Measurements from ENCODE around the gene OSBPL8.

OSBPL8 gene

DNA sequence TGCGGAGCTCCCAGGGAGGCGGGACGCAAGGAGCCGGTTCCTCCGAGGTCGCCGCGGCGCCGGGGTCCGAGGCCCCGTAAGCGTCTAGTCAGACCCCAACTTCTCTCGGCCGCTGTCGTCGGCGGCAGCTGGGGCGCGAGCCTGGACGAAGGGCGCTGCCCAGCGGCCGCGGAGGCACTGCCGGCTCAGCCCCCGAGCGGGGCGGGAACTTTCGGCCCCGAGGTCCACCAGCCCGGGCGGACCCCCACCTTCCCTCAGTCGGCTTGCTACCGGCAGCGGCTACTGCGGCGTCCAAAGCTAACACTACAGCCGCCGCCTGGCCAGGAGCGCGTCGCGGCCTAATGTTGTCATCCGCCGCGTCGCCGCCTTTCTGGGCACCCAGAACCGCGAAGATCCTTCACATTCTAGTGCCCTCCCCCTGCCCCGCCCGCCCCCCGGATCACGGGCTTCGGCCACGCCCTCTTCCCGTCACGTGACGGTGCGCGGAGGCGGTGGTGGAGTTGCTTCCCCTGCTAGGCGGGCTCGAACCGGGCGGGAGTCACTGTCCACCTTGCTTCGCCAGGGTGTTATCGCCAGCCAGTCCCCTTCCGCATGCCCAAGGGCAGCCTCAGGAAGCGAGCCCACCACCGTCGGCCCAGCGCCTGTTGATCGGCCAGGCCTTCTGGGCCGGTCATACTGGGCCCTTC is at the start of gene OSBPL8:
Gene OSBPL8 (minus strand): TSS at position 372 of the 686 bp plus-strand sequence. CDS start 72,220 bp downstream, outside the sequence.
- peak; percentile 94 to 95 for DNase-seq (ENCODE audit: low read depth in 2 of 2)

- DNase-seq (ENCODE audit: low read depth in 2 of 2): no peak
These were observed 48.5 kb upstream of the OSBPL8 start for GRCh38 chr12:76608070-76608469.

DNA sequence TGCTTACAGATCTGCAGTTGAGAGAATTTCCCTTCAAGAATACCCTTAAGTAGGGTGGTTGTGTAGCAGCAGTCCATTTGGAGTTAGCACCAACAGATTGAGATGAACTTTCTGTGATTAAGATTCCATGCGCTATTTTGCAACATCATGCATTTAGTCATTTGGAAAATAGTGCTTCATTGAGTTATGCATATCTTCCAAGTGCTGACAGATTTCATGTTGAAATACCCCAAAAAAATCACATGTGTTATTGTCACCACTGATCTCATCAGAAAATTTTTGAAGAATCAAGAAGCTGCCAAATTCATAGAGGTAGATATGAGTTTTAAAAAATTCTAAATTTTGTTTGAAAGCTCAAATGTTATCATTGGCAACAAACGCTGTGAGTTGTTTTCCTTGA is 35.5 kb upstream of the OSBPL8 start:
- no peak for DNase-seq (ENCODE audit: low read depth in 2 of 2)

DNA sequence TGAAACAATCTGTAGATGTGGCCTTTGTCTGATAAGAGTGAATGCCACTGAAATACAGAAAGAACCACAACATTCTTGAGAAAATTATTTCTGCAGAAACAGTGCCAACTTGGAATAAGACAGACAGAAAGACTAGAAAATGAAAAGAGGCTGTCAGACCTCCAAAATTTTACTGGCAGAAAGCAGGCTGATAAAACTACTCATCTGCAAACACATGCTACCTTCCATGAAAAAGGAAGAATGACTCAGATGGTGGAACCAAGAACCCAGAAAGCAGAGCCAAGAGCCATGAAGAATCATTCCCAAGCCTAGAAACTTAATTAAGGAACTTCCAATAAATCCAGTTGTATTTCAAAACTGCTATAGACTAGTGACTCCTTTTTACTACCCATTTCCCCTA is 31.9 kb upstream of the OSBPL8 start:
- DNase-seq (ENCODE audit: low read depth in 2 of 2): no peak

DNA sequence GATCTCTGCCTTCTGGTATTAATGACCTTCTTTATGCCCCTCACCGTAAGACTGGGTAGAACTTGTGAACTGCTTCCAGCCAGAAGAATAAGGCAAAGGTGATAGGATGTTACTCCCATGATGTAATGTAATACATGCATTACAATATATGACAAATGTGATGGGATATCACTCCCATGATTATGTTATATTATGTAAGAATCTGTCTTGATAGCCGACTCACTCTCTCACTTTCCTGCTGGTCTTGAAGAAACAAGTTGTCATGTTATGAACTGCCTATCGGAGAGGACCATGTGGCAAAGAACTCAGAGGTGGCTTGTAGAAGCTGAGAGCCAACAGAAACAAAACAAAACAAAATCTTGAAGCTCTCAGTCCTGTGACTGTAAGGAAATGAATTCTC is 30.6 kb upstream of the OSBPL8 start:
- DNase-seq (ENCODE audit: low read depth in 2 of 2): no peak

- no peak for DNase-seq (ENCODE audit: low read depth in 2 of 2)
These were observed 29.5 kb upstream of the OSBPL8 start for GRCh38 chr12:76588881-76589565.

DNA sequence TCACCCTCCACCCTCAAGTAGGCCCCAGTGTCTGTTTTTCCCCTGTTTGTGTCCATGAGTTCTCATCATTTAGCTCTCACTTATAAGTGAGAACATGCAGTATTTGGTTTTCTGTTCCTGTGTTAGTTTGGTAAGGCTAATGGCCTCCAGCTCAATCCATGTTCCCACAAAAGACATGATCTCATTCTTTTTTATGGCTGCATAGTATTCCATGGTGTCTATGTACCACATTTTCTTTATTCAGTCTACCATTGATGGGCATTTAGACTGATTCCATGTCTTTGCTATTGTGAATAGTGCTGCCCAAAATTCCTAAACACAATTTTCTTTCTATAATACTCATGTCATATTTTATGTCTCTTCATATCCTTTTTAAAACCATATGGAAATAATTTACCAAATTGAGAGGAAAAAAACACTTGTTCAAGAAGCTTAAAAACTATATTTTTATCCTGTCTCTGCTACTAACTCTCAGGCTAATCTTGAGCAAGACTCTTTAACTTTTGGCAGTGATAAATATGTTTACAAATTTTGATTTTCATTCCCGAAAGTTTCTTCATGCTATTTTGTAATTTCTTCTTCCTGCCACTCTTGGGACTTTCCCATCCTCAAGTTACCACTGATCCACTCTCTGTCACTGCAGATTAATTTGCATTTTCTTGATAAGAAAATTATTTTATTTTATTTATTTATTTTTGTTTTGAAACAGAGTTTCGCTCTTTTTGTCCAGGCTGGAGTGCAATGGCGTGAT is 28.0 kb upstream of the OSBPL8 start:
- no peak for DNase-seq (ENCODE audit: low read depth in 2 of 2)

- DNase-seq (ENCODE audit: low read depth in 2 of 2): no peak
These were observed 27.3 kb upstream of the OSBPL8 start for GRCh38 chr12:76586764-76587395.

- no peak for DNase-seq (ENCODE audit: low read depth in 2 of 2)
These were observed 23.7 kb upstream of the OSBPL8 start for GRCh38 chr12:76583301-76583700.

GRCh38 chr12:76573840-76574373 is 14.3 kb upstream of the OSBPL8 start:
- no peak for DNase-seq (ENCODE audit: low read depth in 2 of 2)

GRCh38 chr12:76571256-76571655 is 11.7 kb upstream of the OSBPL8 start:
- DNase-seq (ENCODE audit: low read depth in 2 of 2): no peak

GRCh38 chr12:76569685-76570604 is 10.4 kb upstream of the OSBPL8 start:
- no peak for DNase-seq (ENCODE audit: low read depth in 2 of 2)

- DNase-seq (ENCODE audit: low read depth in 2 of 2): no peak
These were observed 9.4 kb upstream of the OSBPL8 start for GRCh38 chr12:76568888-76569551.

DNA sequence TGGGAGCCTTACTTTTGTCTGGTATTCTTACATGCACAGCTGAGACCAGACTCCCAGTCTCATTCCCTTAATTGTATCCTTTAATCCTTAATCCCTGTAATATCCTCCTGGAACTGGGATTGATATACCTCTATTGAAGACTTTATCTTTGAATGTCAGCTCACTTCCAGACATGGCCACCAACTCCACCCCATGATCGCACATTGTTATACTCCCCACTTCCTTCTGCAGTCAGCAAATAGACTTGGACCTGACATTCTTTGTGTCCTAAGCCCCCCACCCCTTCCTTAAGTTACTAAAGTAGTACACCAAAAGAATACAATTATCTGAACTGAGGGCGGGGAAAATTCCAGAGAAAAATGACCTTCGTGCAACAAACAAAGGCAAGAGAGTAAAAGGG is 8.6 kb upstream of the OSBPL8 start:
- DNase-seq (ENCODE audit: low read depth in 2 of 2): no peak

DNA sequence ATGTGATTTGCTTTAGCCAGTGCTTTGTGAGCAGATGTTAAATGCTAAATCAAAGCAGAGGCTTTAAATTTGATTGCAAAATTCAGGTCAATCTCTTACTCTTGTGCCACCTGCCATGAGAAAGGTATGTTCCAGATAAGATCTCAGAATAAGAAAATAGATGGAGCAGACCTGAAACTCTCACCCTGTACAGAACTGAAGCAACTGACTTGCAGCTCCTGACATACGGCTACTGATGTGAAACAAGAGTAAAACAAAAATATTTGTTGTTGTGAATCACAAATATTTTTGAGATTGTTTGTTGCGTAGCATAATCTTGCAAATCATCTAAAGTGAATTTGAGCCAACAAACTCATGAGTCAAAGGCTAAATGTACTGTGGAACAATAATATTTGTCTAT is 3.5 kb upstream of the OSBPL8 start:
- no peak for DNase-seq (ENCODE audit: low read depth in 2 of 2)

- DNase-seq (ENCODE audit: low read depth in 2 of 2): no peak
These were observed 2.6 kb upstream of the OSBPL8 start for GRCh38 chr12:76562130-76562529.

DNA sequence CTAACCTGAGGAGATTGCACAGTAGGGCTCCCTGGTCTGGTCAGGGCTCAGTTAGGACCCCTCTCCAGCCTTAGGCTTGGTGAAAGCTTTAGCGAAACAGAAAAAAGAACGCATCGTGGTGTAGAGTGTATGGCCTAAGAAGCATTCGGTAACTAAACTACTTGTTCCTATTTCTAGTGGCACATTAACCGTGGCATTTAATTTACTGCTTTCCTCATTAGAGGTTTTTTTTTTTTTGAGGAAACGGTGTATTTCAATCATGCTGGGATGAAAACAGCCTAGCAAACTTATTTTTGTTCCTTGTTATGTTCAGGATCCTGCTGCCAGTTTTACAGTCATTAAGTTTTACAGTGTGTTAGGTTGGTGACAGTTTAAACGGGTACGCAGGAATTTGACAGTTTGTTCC is 518 bp upstream of the OSBPL8 start:
- no peak for DNase-seq (ENCODE audit: low read depth in 2 of 2)

- peak; percentile 51 to 70 for DNase-seq (ENCODE audit: low read depth in 2 of 2)
These were observed 729 bp downstream of the OSBPL8 start for GRCh38 chr12:76558684-76559399.

- DNase-seq (ENCODE audit: low read depth in 2 of 2): no peak
These were observed 3.2 kb downstream of the OSBPL8 start for GRCh38 chr12:76556368-76556767.

DNA sequence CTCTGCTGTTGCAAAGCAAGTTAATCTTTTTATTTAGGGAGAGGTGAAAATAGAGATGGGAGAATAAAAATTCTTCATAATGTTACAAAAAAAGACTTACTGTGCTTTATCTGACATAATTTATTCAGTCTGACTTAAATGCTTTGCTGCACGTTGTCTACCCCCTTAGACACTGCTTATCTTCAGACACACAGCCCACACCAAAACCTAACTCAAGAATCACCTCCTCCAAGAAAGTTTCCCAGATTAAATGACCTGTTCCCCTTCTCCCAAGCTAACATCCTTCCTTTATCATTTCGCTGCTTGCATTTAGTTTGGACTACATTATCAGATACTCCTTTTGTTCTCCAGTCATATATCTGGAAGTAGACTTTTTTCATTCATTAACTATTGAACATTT is 3.8 kb downstream of the OSBPL8 start:
- DNase-seq (ENCODE audit: low read depth in 2 of 2): no peak
